ENCODE data around the gene MAN1A1.

MAN1A1 gene

GRCh38 chr6:119233312-119233984, 116.1 kb downstream of the MAN1A1 start:
- DNase-seq (ENCODE audit: low spot score), result no peak

- DNase-seq (ENCODE audit: low spot score), result no peak
These were observed 118.2 kb downstream of the MAN1A1 start for GRCh38 chr6:119231394-119231793.

- DNase-seq (ENCODE audit: low spot score), result no peak
These were observed 119.4 kb downstream of the MAN1A1 start for GRCh38 chr6:119230160-119230559.

GRCh38 chr6:119227377-119227776, 122.2 kb downstream of the MAN1A1 start:
- no peak for DNase-seq (ENCODE audit: low spot score)

GRCh38 chr6:119226089-119226488, 123.5 kb downstream of the MAN1A1 start:
- no peak for DNase-seq (ENCODE audit: low spot score)

- no peak for DNase-seq (ENCODE audit: low spot score)
These were observed 125.4 kb downstream of the MAN1A1 start for GRCh38 chr6:119224095-119224701.

- DNase-seq (ENCODE audit: low spot score), result no peak
These were observed 129.1 kb downstream of the MAN1A1 start for GRCh38 chr6:119220452-119220851.

GRCh38 chr6:119218548-119218947, 131.0 kb downstream of the MAN1A1 start:
- DNase-seq (ENCODE audit: low spot score), result no peak

- DNase-seq (ENCODE audit: low spot score), result no peak
These were observed 133.5 kb downstream of the MAN1A1 start for GRCh38 chr6:119215885-119216590.

GRCh38 chr6:119215309-119215708, 134.3 kb downstream of the MAN1A1 start:
- DNase-seq (ENCODE audit: low spot score), result no peak

GRCh38 chr6:119210596-119210995, 139.0 kb downstream of the MAN1A1 start:
- DNase-seq (ENCODE audit: low spot score), result no peak

GRCh38 chr6:119209452-119210205, 139.9 kb downstream of the MAN1A1 start:
- no peak for DNase-seq (ENCODE audit: low spot score)

- DNase-seq (ENCODE audit: low spot score), result no peak
These were observed 141.4 kb downstream of the MAN1A1 start for GRCh38 chr6:119207971-119208725.

GRCh38 chr6:119207327-119207726, 142.2 kb downstream of the MAN1A1 start:
- no peak for DNase-seq (ENCODE audit: low spot score)

GRCh38 chr6:119205911-119206618, 143.5 kb downstream of the MAN1A1 start:
- DNase-seq (ENCODE audit: low spot score), result peak; percentile 5

- no peak for DNase-seq (ENCODE audit: low spot score)
These were observed 144.8 kb downstream of the MAN1A1 start for GRCh38 chr6:119204719-119205118.

- DNase-seq (ENCODE audit: low spot score), result no peak
These were observed 148.1 kb downstream of the MAN1A1 start for GRCh38 chr6:119201480-119201879.

GRCh38 chr6:119200512-119201175, 148.9 kb downstream of the MAN1A1 start:
- no peak for DNase-seq (ENCODE audit: low spot score)

- DNase-seq (ENCODE audit: low spot score), result no peak
These were observed 152.3 kb downstream of the MAN1A1 start for GRCh38 chr6:119197271-119197670.

GRCh38 chr6:119196715-119197114, 152.8 kb downstream of the MAN1A1 start:
- DNase-seq (ENCODE audit: low spot score), result no peak

GRCh38 chr6:119195848-119196247, 153.7 kb downstream of the MAN1A1 start:
- DNase-seq (ENCODE audit: low spot score), result no peak
